ENCODE results near the gene DISC1. TPM values are rescaled to one million over a fixed set of nuclear protein-coding genes. Genes with fewer than 3 reads are reported as not detected.

DISC1 gene
- polyA plus RNA-seq, 1 donor: 5.4 TPM

- DNase-seq: no peak
Observed at GRCh38 chr1:231998791-231999190, 372.2 kb downstream of the DISC1 start.

GRCh38 chr1:232005300-232005699 lies 378.7 kb downstream of the DISC1 start:
- DNase-seq: no peak

GRCh38 chr1:232009741-232010140 lies 383.2 kb downstream of the DISC1 start:
- DNase-seq: no peak

- no peak for DNase-seq
Observed at GRCh38 chr1:232011961-232012360, 385.4 kb downstream of the DISC1 start.

- DNase-seq: no peak
Observed at GRCh38 chr1:232012773-232013386, 386.3 kb downstream of the DISC1 start.

GRCh38 chr1:232014941-232015340 lies 388.4 kb downstream of the DISC1 start:
- DNase-seq: no peak

- DNase-seq: no peak
Observed at GRCh38 chr1:232016616-232017015, 390.0 kb downstream of the DISC1 start.

- no peak for DNase-seq
Observed at GRCh38 chr1:232017057-232017456, 390.5 kb downstream of the DISC1 start.

- no peak for DNase-seq
Observed at GRCh38 chr1:232017759-232018158, 391.2 kb downstream of the DISC1 start.

GRCh38 chr1:232018231-232019025 lies 391.8 kb downstream of the DISC1 start:
- DNase-seq: no peak

- no peak for DNase-seq
Observed at GRCh38 chr1:232019026-232019340, 392.4 kb downstream of the DISC1 start.

GRCh38 chr1:232020352-232020751 lies 393.8 kb downstream of the DISC1 start:
- no peak for DNase-seq

- no peak for DNase-seq
Observed at GRCh38 chr1:232029315-232029714, 402.7 kb downstream of the DISC1 start.

GRCh38 chr1:232031156-232031555 lies 404.6 kb downstream of the DISC1 start:
- DNase-seq: no peak

GRCh38 chr1:232033285-232033684 lies 406.7 kb downstream of the DISC1 start:
- DNase-seq: no peak

- no peak for DNase-seq
Observed at GRCh38 chr1:232034556-232034955, 408.0 kb downstream of the DISC1 start.

GRCh38 chr1:232036181-232036933 lies 409.8 kb downstream of the DISC1 start:
- DNase-seq: no peak

GRCh38 chr1:232037774-232038388 lies 411.3 kb downstream of the DISC1 start:
- no peak for DNase-seq

- DNase-seq: no peak
Observed at GRCh38 chr1:232038706-232039677, 412.4 kb downstream of the DISC1 start.

GRCh38 chr1:232040260-232040659 lies 413.7 kb downstream of the DISC1 start:
- DNase-seq: no peak

GRCh38 chr1:232044728-232045127 lies 418.1 kb downstream of the DISC1 start:
- DNase-seq: no peak
